K562 (cell line): ENCODE measurements around the gene ANKS1A. TPM values are rescaled to one million over a fixed set of nuclear protein-coding genes. Genes with fewer than 3 reads are reported as not detected.

Experiments
- ATAC-seq: fragments of 200-7000 bp; cut with Tn5 transposase; 3 replicates; pipeline ENCODE4 v1.9.1; 2020; ENCODE audit warnings: moderate library complexity
- BruUV-seq: library from RNA; stranded (reverse); fragments of 400-500 nt; replicated peaks from 2 replicates; lab custom pipeline; 2021; lab: Mats Ljungman, UMichigan
- CTCF ChIA-PET: fragments of 300-600 bp; formaldehyde crosslinking; extraction: SDS; loops from one replicate; lab custom pipeline; 2021; ENCODE audit warnings: low intra/inter-chr PET ratio; lab: Yijun Ruan, JAX
- POLR2A ChIA-PET: fragments of 300-600, 350-650 bp; sonication (Branson Sonifier 250); formaldehyde crosslinking; extraction: SDS; loops from one replicate; lab custom pipeline; 2021; ENCODE audit warnings: antibody characterized with exemption, inconsistent platforms; lab: Yijun Ruan, JAX
- DNase-seq, 4 experiments: peaks; one replicate each; pipeline versions ENCODE4 v3.0.0 to v3.0.0-alpha.2; 2011 to 2018; ENCODE audit warnings: low spot score in 3 of 4, mixed read lengths in 3 of 4; ENCODE audit errors: extremely low read depth in 1 of 4
- FAIRE-seq: peaks from 2 replicates; lab custom pipeline; 2011; peaks lifted over from hg19 to GRCh38; lab: Jason Lieb, UNC
- H2AFZ ChIP-seq: 2 replicates; pipeline ENCODE4 v1.6.0; 2011; ENCODE audit warnings: low read depth, low read length, control low read depth, inconsistent platforms
- H3K27ac ChIP-seq: fragments of 200-600 bp; 3 replicates; pipeline ENCODE4 v1.8.0; 2011; ENCODE audit warnings: low read depth, mild to moderate bottlenecking, control low read depth, inconsistent platforms, low read length, moderate library complexity, mixed read lengths; ENCODE audit errors: extremely low read depth
- H3K27me3 ChIP-seq, 2 experiments: fragments of 300-600 bp in 1 of 2; 2 replicates in 1 of 2; 3 replicates in 1 of 2; pipeline versions ENCODE4 v1.6.0 to v1.8.0; 2011; ENCODE audit warnings: inconsistent platforms in 2 of 2, low read length in 2 of 2, mild to moderate bottlenecking in 1 of 2, mixed read lengths in 1 of 2, moderate library complexity in 1 of 2; ENCODE audit not compliant: control insufficient read depth in 2 of 2, insufficient read depth in 2 of 2
- H3K36me3 ChIP-seq: fragments of 300-600 bp; 3 replicates; pipeline ENCODE4 v1.8.0; 2011; ENCODE audit warnings: mild to moderate bottlenecking, low read length, inconsistent platforms; ENCODE audit not compliant: control insufficient read depth, insufficient read depth
- H3K4me1 ChIP-seq, 2 experiments: fragments of 200-600 bp in 1 of 2; replicated peaks in 1 of 2; 2 replicates in 1 of 2; 3 replicates in 1 of 2; pipeline versions ENCODE4 v1.5.1 to v1.8.0; 2011; ENCODE audit warnings: inconsistent platforms in 2 of 2, low read length in 2 of 2, mild to moderate bottlenecking in 1 of 2, mixed read lengths in 1 of 2, moderate library complexity in 1 of 2; ENCODE audit not compliant: control insufficient read depth in 2 of 2, insufficient read depth in 2 of 2
- H3K4me2 ChIP-seq: 2 replicates; pipeline ENCODE4 v1.6.1; 2011; ENCODE audit warnings: low read length, control low read depth, inconsistent platforms, mixed read lengths; ENCODE audit not compliant: insufficient read depth
- H3K4me3 ChIP-seq: fragments of 200-600 bp; sonication (generic), shearing (Covaris generic); 2 replicates; pipeline ENCODE4 v1.5.1; 2016; ENCODE audit warnings: control low read depth, inconsistent platforms
- H3K79me2 ChIP-seq: fragments of 200-600 bp; 3 replicates; pipeline ENCODE4 v1.8.0; 2011; ENCODE audit warnings: low read length, inconsistent platforms; ENCODE audit not compliant: control insufficient read depth, insufficient read depth
- H3K9ac ChIP-seq, 2 experiments: 2 replicates each; pipeline versions ENCODE4 v1.6.0 to v1.6.1; 2011; ENCODE audit warnings: low read depth in 2 of 2, low read length in 2 of 2, control low read depth in 1 of 2, inconsistent platforms in 1 of 2, mild to moderate bottlenecking in 1 of 2, mixed read lengths in 1 of 2; ENCODE audit not compliant: insufficient read depth in 1 of 2
- H3K9me1 ChIP-seq: one replicate; pipeline ENCODE4 v1.6.0; 2011; ENCODE audit warnings: inconsistent platforms, mild to moderate bottlenecking, low read length, moderate library complexity; ENCODE audit not compliant: control insufficient read depth, insufficient read depth
- H3K9me3 ChIP-seq: replicated peaks from 2 replicates; pipeline ENCODE4 v1.5.1; 2011; ENCODE audit warnings: low read depth, low read length, inconsistent platforms; ENCODE audit not compliant: control insufficient read depth, insufficient read depth
- H4K20me1 ChIP-seq: replicated peaks from 2 replicates; pipeline ENCODE4 v1.6.1; 2011; ENCODE audit warnings: low read length, inconsistent platforms, mixed read lengths; ENCODE audit not compliant: control insufficient read depth, insufficient read depth
- ARID1B ChIP-seq: fragments of 450-650 bp; IDR thresholded peaks from 2 replicates; pipeline ENCODE4 v1.6.1; 2016; ENCODE audit warnings: antibody characterized with exemption, mild to moderate bottlenecking, inconsistent platforms
- ATF1 ChIP-seq, 2 experiments: fragments of 450-650 bp in 1 of 2; IDR thresholded peaks; 2 replicates each; pipeline ENCODE4 v1.6.1; 2016; ENCODE audit warnings: missing compliant biosample characterization in 1 of 2, missing genetic modification characterization in 1 of 2
- FOXA1 ChIP-seq: fragments of 450-650 bp; IDR thresholded peaks from 2 replicates; pipeline ENCODE4 v1.6.1; 2016; ENCODE audit warnings: mild to moderate bottlenecking, borderline replicate concordance
- FOXK1 ChIP-seq: sonication (generic); formaldehyde crosslinking; IDR thresholded peaks from 2 replicates; pipeline ENCODE4 v1.8.0; 2022; ENCODE audit warnings: missing genetic modification reagents, mild to moderate bottlenecking, borderline replicate concordance
- NCOA4 ChIP-seq: fragments of 450-650 bp; IDR thresholded peaks from 2 replicates; pipeline ENCODE4 v1.6.1; 2018; ENCODE audit warnings: mild to moderate bottlenecking; ENCODE audit not compliant: partially characterized antibody
- PRPF4 ChIP-seq: fragments of 200-400 bp; formaldehyde crosslinking; IDR thresholded peaks from one replicate; pipeline ENCODE4 v1.6.1; 2017; ENCODE audit warnings: low read length, low read depth, mild to moderate bottlenecking; ENCODE audit not compliant: insufficient read depth, poor library complexity, severe bottlenecking
- SMAD2 ChIP-seq: fragments of 150-350 bp; IDR thresholded peaks from 2 replicates; pipeline ENCODE4 v1.6.1; 2014; ENCODE audit warnings: low read depth, mild to moderate bottlenecking, low read length
- SNIP1 ChIP-seq: fragments of 450-650 bp; IDR thresholded peaks from 2 replicates; pipeline ENCODE4 v1.7.1; 2017; ENCODE audit warnings: low read depth, mild to moderate bottlenecking
- SP2 ChIP-seq: IDR thresholded peaks from 2 replicates; pipeline ENCODE4 v1.6.1; 2011; ENCODE audit warnings: mild to moderate bottlenecking, low read depth, low read length, moderate library complexity; ENCODE audit not compliant: poor library complexity, severe bottlenecking; ENCODE audit errors: extremely low read depth
- SRSF1 ChIP-seq: fragments of 200-400 bp; formaldehyde crosslinking; IDR thresholded peaks from 2 replicates; pipeline ENCODE4 v1.6.1; 2017; ENCODE audit warnings: mild to moderate bottlenecking, low read depth, low read length, moderate library complexity
- YBX1 ChIP-seq: fragments of 450-650 bp; IDR thresholded peaks from 2 replicates; pipeline ENCODE4 v1.7.1; 2016; ENCODE audit warnings: mild to moderate bottlenecking
- ZFP36 ChIP-seq: fragments of 150-350 bp; IDR thresholded peaks from 2 replicates; pipeline ENCODE4 v1.6.1; 2018; ENCODE audit warnings: low read length, low read depth; ENCODE audit not compliant: partially characterized antibody
- ZNF280A ChIP-seq: fragments of 450-650 bp; IDR thresholded peaks from 2 replicates; pipeline ENCODE4 v1.6.1; 2018; ENCODE audit warnings: mild to moderate bottlenecking, low read depth; ENCODE audit not compliant: partially characterized antibody
- WGBS: fragments of 100-300 bp; shearing (Covaris generic); methylation state at CpG from one replicate; pipeline ENCODE4 v1.1.6; 2016; ENCODE audit warnings: low coverage, mixed read lengths; ENCODE audit not compliant: insufficient coverage; ENCODE audit errors: missing lambda C conversion rate; 5-methylcytosine and 5-hydroxymethylcytosine counted together
- in situ Hi-C: fragments of 300-500 bp; cut with MboI; formaldehyde crosslinking; loops from 4 replicates; pipeline ENCODE4 v1.15.0; 2018; ENCODE audit warnings: inconsistent platforms, mixed read lengths
- intact Hi-C: fragments of 100-400 bp; cut with micrococcal nuclease; formaldehyde crosslinking; loops from 2 replicates; pipeline ENCODE4 v1.14.2; 2022
- polyA plus RNA-seq, 8 experiments: library from polyadenylated mRNA; depleted of rRNA in 4 of 8; stranded (reverse) in 5 of 8; unstranded in 3 of 8; fragments of >200 nt; fragmentation: Nextera tagmentation in 2 of 8; fragmentation: Illumina TruSeq in 1 of 8; extraction: Ambion mirVana in 2 of 8; extraction: Trizol in 1 of 8; gene quantifications; 2 replicates each; pipeline versions ENCODE4 v1.2.1 to v1.2.3, GENCODE V29; 2011 to 2014; ENCODE audit warnings: inconsistent platforms in 1 of 8, missing spikeins in 1 of 8
- total RNA-seq, 7 experiments: library from RNA; depleted of rRNA in 6 of 7; stranded (reverse); fragments of >200 nt in 6 of 7; fragmentation: Illumina TruSeq in 2 of 7; extraction: Trizol in 2 of 7; gene quantifications; 2 replicates each; pipeline versions ENCODE4 v1.2.1 to v1.2.3, GENCODE V29; 2011 to 2021; ENCODE audit warnings: low replicate concordance in 1 of 7

Gene ANKS1A
- total and polyA plus RNA-seq, 9 of the 15 experiments (the other 6 are each of a cell fraction or from before 2014, with no cell fraction given): 1.1 to 13.8 (median 5.3) TPM

GRCh38 chr6:35046103-35046502, 157.0 kb downstream of the ANKS1A start:
- H3K4me2 ChIP-seq: no peak overlapping the region

More at GRCh38 chr6:35046103-35046502, 157.0 kb downstream of the ANKS1A start:
- Histone ChIP-seq H3K9me1 (no peaks in the 10 kb centered on the region), H3K4me3 (no peak overlapping the region), H3K9me3 (no peaks in the 10 kb centered on the region), H3K9ac (no peak overlapping the region), H3K27me3 (no peaks in the 10 kb centered on the region), H2AFZ (no peak overlapping the region), H4K20me1 (peaks cover 8% of the 10 kb centered on the region; the same call in 1 of the 2 replicates), H3K27ac (no peak overlapping the region), H3K4me1 (peaks cover 0 to 5% of the 10 kb centered on the region in 2 experiments; a peak in 3 of 5 replicates), H3K36me3 (no peaks in the 10 kb centered on the region), H3K79me2 (no peaks in the 10 kb centered on the region)
- FAIRE-seq (no peak), DNase-seq (no peak), ATAC-seq (no peak)
- POLR2A ChIA-PET: interaction anchor here (1.0 to 1.3 kb wide), 3 partner anchors 11 to 13 kb away, joined by 3 to 5 read pairs (median 4); no protein-coding TSS in a partner anchor
- 53% methylated on average over 3 of the region's 3 CpGs for WGBS
- CTCF ChIA-PET: no interaction called here
- no peak for TF ChIP-seq ARID1B
- no peak for TF ChIP-seq FOXA1
- TF ChIP-seq ZFP36: no peak
- no peak for TF ChIP-seq ZNF280A
- TF ChIP-seq SNIP1: no peak
- no peak for TF ChIP-seq SRSF1
- no peak for TF ChIP-seq YBX1
- TF ChIP-seq FOXK1 (CRISPR knock-in tag): no peak
- no peak for TF ChIP-seq ATF1 (CRISPR knock-in tag; IDR thresholded peaks at IDR 0.05)
- no peak for TF ChIP-seq ATF1 (tag; IDR thresholded peaks at IDR 0.05)
- no peak for TF ChIP-seq PRPF4
- TF ChIP-seq SMAD2: no peak
- TF ChIP-seq NCOA4: no peak
- no peak for TF ChIP-seq SP2
- in situ Hi-C loops: no loop called here
- intact Hi-C loops: no loop called here
- no TSS peak for BruUV-seq
